Left lobe of liver (tissue), 2 donors: Measurements from ENCODE around the gene OTOP3. TPM values are rescaled to one million over a fixed set of nuclear protein-coding genes. Genes with fewer than 3 reads are reported as not detected.
"Not testable (repeated sequence)": the region's sequence is repeated elsewhere in the genome, so short reads cannot be mapped to it uniquely, and the experiment has no call there.

Source experiments
- ATAC-seq: fragments of 200-7000 bp; cut with Tn5 transposase; one replicate; pipeline ENCODE4 v1.9.1; 2020; ENCODE audit warnings: mild to moderate bottlenecking, moderate library complexity
- DNase-seq: peaks from one replicate; pipeline ENCODE4 v3.0.0-alpha.2; 2020; ENCODE audit warnings: low spot score
- total RNA-seq: library from RNA; stranded (reverse); gene quantifications from one replicate; pipeline ENCODE4 v1.2.1, GENCODE V29; 2021
- donor health status: DM: no; HTN: no; CAD: no; lungs with moderate emphysema.
- donor health status: DM: no; HTN: yes; CAD: no.

The OTOP3 gene
- total RNA-seq, 1 donor from 2014 or later: not detected

DNA sequence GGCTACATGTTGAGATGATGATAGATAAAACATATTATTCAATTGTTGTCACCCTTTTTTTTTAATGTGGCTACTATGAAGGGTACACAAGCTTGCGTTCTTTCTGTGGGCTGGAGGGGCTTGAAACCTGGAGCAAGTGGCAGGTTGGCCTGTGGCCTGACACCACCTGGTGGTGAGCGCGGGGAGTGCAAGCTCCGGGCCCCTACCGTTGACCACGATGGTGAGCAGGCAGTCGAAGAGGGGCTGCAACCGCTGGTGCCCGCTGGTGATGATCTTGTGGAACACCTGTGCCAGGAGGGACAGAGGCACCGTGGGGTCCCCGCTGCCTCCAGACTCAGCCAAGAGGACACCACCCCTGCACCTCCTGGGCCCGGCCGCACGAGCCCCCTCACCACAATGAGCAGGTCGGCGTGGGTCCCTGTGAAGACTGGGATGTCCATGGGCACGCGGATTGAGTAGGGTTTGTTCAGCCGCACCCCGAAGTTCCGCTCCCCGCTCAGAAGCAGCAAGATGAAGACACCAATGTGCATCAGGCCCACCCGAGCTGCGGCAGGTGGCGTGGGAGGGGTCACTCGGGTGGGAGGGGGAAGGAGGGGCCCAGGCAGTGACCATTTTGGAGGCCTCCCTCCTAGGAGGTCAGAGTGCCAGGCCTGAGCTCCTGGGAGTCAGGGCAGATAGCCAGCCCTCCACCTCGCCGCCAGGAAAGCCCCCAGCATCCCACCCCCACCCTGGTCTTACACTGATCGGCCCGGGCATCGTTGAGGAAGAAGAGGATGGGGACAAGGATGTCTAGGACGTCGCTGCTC lies 22.4 kb downstream of the OTOP3 start:
- peak; percentile 76 for ATAC-seq
- DNase-seq: peak; percentile 69

DNA sequence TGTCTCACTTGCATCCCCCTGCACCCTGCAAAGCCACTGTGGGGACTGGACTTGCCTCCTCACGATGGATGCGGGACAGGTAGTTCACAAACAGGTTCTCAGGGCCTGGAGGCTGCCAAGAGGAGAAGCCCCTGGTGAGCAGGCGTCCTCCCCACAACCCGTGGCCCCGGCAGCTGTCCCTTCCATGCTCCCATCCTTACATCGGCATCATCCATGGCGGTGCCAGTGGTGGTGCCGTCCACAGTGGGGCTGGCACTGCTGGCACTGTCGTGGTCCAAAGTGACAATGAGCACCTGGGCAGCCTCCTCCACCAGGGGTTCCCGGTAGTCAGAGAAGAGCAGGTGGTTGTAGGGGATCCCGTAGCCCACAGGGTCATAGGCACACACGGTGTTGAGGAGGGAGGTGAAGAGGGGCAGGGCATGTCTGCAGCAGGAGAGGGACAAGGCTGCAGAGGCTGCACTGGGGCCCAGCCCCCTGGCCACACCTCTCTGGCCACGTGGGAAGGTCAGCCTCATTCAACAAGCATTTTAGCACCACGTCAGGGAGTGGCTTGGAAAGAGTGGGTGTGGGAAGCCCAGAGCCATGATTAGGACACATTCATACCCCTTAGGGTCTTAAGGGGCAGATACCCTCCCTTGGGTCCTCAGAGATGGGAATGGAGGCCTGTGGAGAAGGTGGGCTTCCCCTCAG lies 24.3 kb downstream of the OTOP3 start:
- DNase-seq (no peak), ATAC-seq (no peak)

GRCh38 chr17:74960570-74961342 lies 25.1 kb downstream of the OTOP3 start:
- no peak for DNase-seq
- peak; percentile 53 for ATAC-seq

DNA sequence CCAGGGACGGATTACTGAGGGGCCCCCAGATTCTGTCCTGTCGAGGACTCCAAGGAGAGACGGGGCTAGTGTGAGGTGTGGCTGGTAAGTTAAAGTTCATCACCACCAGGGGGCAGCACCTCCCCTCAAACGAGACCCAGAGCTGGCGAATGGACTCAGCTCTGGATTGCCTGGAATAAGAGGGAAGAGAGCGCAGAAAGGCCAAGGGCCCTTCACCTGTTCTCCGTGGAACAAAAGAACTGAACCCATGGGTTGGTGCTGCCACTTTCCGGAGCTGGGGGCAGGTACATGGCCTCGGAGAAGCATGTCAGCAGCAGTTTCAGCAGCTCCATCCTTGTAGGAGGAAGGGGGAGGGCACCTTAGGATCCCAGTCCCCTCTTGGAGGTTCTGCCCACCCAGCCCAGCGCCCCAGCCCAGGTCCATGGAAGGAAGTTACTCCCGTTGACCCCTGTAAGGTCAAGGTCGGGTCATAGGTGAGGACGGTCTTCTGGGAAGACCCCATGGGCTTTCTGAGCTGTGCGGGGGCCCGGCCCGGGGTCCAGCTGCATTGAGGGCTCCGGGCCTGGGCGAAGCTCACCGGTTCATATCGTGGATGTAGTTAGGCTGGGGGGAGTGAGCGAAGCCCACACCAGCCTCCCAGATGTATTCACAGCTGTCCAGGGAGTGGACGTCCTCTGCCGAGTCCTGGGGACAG lies 26.1 kb downstream of the OTOP3 start:
- peak; percentile 90 for ATAC-seq
- DNase-seq: peak; percentile 86

- DNase-seq: no peak
- no peak for ATAC-seq
These were observed 27.1 kb downstream of the OTOP3 start for GRCh38 chr17:74962622-74963394.

DNA sequence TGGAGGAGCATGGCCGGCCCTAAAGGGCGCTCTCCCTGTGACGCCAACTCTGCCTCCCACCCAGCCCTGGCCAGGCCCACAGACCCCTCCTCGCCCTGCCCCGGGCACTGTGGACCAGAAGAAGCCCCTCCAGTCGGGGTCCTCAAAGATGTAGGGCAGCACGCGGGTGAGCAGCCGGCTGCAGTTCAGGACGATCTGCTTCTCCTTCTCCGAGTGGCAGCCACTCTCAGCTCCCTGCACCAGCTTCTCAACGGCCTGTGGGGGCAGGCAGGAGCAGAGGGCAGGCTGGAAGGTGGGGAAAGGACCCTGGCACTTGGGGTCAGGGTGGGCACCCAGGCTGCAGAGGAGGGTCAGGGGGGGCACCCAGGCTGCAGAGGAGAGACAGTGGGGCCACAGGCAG lies 28.0 kb downstream of the OTOP3 start:
- no peak for ATAC-seq
- DNase-seq: no peak

DNA sequence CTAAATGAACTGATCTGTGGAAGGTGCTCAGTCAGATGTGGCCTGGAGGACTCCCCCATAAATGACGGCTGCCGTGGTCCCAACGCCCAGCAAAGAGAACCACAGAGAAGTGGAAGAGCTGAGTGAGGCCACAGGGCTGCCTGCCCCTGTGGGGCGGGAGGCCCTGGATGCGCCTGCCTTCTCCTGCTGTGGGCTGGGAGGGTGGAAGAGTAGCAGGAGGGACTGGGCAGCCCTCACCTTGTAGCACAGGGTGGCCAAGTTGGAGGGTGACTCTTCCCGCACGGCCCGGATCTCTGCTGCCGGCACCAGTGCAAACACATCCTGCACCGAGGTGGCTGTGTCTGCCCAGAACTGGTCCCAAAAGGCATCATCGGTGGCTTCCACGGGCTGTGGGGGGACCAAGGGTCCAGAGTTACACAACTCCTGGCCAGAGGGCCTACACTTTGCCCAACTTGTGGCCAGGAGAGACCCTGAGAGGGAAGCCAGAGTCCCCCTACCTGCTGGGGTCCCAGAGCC lies 28.6 kb downstream of the OTOP3 start:
- no peak for DNase-seq
- ATAC-seq: no peak

GRCh38 chr17:74964988-74965622 lies 29.4 kb downstream of the OTOP3 start:
- no peak for ATAC-seq

GRCh38 chr17:74968361-74968780 lies 32.7 kb downstream of the OTOP3 start:
- DNase-seq (no peak), ATAC-seq (no peak)

More at GRCh38 chr17:74964988-74965622, 29.4 kb downstream of the OTOP3 start:
- no peak for DNase-seq

DNA sequence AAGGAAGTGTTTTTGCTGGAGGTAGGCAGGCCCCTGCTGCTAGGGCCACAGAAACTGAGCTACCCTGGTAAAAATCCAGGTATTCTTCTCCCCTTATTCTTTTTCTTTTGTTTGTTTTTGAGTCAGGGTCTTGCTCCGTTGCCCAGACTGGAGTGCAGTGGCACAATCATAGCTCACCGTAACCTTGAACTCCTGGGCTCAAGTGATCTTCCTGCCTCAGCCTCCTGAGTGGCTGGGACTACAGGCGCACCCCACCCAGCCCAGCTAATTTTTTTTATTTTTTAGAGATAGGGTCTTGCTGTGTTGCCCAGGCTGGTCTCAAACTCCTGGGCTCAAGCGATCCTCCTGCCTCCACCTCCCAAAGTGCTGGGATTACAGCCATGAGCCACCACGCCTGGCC lies 33.8 kb downstream of the OTOP3 start:
- ATAC-seq, DNase-seq: not testable (repeated sequence)

DNA sequence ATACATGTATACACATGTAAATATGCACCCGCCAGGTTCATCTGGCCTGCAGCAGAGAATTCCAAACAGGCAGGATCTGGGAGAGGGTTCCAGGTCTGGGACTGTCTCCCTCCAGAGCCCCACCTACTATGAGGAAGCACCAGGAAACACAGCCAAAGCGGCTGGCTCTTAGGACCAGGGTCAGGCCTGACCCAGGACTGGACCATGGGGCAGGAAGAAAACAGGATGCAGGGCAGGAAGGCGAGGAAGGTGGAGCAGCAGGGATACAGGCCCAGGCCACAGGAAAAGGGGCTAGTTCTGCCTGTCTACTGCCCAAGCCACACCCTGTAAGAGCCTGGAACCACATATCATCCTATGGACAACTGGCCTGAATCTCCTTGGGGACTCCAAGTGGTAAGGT lies 34.7 kb downstream of the OTOP3 start:
- DNase-seq: no peak

DNA sequence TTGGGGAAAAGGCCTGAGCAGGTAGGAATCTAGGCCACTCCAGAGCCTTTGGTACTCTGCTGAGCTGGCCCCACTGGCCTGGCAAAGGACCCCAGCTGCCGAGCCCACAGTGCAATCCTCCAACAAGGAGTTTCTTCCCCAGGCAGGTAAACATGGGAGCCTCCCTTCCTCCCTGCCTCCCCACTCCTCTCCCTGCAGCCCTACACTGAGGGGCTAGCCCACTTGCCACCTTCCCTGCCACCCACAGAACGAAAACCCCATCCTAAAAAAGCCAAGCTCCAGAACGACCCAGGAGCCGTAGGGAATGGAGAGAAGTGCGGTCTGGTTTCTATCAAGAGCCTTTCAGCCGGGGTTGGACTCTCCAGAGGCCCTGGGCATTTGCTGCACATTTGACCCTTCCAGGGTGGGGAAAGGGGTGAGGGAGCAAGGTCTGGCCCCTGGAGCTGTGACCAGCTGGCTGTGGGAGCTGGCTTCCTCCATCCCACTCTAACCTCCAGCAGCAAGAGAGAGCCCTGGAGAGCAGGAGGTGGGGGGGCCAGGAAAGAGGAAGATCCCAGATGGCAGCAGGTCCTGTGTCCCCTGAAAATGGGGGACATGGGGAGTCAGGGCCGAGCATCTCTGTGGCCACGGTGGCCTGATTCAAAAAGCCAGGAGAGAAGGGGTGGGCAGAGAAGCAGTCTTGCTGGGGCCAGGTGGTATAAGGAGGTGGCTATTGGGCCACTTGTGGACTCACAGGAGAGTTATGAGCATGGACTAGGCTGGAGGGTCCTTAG lies 35.6 kb downstream of the OTOP3 start:
- ATAC-seq (no peak), DNase-seq (no peak)

More for the DNA sequence above, 34.7 kb downstream of the OTOP3 start:
- ATAC-seq: peak; percentile 49

DNA sequence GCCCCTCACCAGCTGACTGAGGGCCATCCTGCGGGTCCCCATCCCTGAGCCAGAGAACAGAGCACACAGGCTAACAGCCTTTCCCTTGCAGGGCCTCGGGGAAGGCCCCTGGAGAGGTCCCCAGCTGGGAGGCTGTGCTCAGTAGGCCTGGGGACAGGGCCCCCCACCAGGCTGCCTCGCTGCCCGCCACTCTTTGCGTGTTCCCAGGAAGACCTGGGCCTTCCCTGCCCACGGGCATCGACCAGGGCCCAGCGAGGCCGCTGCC lies 36.1 kb downstream of the OTOP3 start:
- no peak for ATAC-seq
- no peak for DNase-seq

- ATAC-seq (peak; percentile 76), DNase-seq (peak; percentile 57)
These were observed 36.6 kb downstream of the OTOP3 start, which contains the start of gene HID1 for GRCh38 chr17:74972107-74972972. TSS of gene HID1 (minus strand) at chr17:74972759. CDS start at chr17:74972656, 103 bp downstream.

- ATAC-seq (no peak), DNase-seq (no peak)
These were observed 37.3 kb downstream of the OTOP3 start for GRCh38 chr17:74972973-74973328.

GRCh38 chr17:74975943-74976342 lies 40.2 kb downstream of the OTOP3 start:
- DNase-seq (no peak), ATAC-seq (no peak)

- ATAC-seq: no peak
- DNase-seq: no peak
These were observed 42.1 kb downstream of the OTOP3 start for GRCh38 chr17:74977802-74978201.

- DNase-seq: no peak
These were observed 42.5 kb downstream of the OTOP3 start for GRCh38 chr17:74978240-74978639.

More at GRCh38 chr17:74978240-74978639, 42.5 kb downstream of the OTOP3 start:
- no peak for ATAC-seq
